ENCODE data around the gene RCSD1. TPM values are rescaled to one million over a fixed set of nuclear protein-coding genes. Genes with fewer than 3 reads are reported as not detected.
A peak's percentile ranks its signal among the peaks of the same experiment; 100 is the strongest.

Gene RCSD1
- total and polyA plus RNA-seq, 2 of the 13 experiments (the other 11 are each of a cell fraction or from before 2014, with no cell fraction given), result not detected

- TF ChIP-seq, protein P1, sequence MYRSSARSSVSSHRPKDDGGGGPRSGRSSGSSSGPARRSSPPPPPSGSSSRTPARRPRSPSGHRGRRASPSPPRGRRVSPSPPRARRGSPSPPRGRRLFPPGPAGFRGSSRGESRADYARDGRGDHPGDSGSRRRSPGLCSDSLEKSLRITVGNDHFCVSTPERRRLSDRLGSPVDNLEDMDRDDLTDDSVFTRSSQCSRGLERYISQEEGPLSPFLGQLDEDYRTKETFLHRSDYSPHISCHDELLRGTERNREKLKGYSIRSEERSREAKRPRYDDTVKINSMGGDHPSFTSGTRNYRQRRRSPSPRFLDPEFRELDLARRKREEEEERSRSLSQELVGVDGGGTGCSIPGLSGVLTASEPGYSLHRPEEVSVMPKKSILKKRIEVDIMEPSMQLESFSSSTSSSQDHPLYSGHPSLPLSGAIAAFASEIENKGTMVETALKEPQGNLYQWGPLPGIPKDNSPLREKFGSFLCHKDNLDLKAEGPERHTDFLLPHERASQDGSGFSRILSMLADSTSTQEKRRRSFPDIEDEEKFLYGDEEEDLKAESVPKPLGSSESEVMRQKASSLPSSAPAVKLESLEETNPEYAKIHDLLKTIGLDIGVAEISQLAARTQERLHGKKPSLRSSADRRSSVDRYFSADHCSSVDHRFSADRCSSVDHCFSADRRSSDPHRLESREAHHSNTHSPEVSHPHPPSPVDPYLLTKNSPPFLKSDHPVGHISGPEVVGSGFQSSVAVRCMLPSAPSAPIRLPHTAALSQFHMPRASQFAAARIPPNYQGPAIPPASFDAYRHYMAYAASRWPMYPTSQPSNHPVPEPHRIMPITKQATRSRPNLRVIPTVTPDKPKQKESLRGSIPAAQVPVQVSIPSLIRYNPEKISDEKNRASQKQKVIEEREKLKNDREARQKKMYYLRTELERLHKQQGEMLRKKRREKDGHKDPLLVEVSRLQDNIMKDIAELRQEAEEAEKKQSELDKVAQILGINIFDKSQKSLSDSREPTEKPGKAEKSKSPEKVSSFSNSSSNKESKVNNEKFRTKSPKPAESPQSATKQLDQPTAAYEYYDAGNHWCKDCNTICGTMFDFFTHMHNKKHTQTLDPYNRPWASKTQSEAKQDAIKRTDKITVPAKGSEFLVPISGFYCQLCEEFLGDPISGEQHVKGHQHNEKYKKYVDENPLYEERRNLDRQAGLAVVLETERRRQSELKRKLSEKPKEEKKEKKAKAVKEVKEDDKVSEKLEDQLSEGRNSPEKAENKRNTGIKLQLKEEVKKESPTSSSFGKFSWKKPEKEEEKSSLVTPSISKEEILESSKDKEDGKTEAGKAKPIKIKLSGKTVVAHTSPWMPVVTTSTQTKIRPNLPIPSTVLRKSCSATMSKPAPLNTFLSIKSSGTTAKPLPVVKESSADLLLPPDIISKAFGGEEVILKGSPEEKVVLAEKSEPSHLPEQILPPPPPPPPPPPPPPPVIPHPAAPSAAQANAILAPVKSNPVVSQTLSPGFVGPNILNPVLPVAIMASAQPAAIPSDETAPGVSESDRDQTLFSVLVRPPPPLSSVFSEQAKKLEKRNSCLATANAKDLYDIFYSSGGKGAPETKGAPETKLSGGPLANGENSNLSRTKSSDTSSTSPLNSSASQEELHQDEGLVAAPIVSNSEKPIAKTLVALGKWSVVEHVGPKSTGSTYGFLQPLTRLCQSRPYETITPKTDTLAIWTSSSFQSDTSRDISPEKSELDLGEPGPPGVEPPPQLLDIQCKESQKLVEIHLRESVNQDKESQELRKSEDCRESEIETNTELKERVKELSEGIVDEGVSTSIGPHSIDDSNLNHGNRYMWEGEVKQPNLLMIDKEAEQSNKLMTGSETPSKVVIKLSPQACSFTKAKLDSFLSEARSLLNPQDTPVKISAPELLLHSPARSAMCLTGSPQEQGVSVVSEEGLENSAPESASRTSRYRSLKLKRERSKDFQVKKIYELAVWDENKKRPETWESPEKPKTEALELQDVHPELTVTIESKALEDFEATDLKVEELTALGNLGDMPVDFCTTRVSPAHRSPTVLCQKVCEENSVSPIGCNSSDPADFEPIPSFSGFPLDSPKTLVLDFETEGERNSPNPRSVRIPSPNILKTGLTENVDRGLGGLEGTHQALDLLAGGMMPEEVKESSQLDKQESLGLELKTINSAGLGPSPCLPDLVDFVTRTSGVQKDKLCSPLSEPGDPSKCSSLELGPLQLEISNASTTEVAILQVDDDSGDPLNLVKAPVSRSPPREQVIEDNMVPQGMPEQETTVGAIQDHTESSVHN (CRISPR knock-in tag; IDR thresholded peaks at IDR 0.05), result peak; percentile 64; the same call in 1 of the 2 replicates
- TF ChIP-seq HOXD1 (CRISPR knock-in tag; IDR thresholded peaks at IDR 0.05) (no peak), ELF4 (CRISPR knock-in tag; IDR thresholded peaks at IDR 0.05; ENCODE audit: borderline replicate concordance) (no peak), HIC2 (CRISPR knock-in tag; IDR thresholded peaks at IDR 0.05; ENCODE audit: low read depth) (peak; percentile 45), HNF4G (IDR thresholded peaks at IDR 0.05; ENCODE audit: borderline replicate concordance, low read depth, low read length) (no peak), HNF4G (CRISPR knock-in tag; IDR thresholded peaks at IDR 0.05; ENCODE audit: borderline replicate concordance, low read depth) (no peak), KLF15 (CRISPR knock-in tag; IDR thresholded peaks at IDR 0.05; ENCODE audit: borderline replicate concordance) (no peak), ZNF263 (CRISPR knock-in tag; IDR thresholded peaks at IDR 0.05) (0 out of 2 replicates have a peak, but pooled peaks have one; percentile 31), ZNF530 (CRISPR knock-in tag; IDR thresholded peaks at IDR 0.05; ENCODE audit: low read depth) (no peak), KLF6 (CRISPR knock-in tag; IDR thresholded peaks at IDR 0.05) (peak; percentile 64; the same call in 1 of the 2 replicates), AKAP8 (CRISPR knock-in tag; IDR thresholded peaks at IDR 0.05) (no peak), MYC (CRISPR knock-in tag; IDR thresholded peaks at IDR 0.05; ENCODE audit: borderline replicate concordance) (peak; percentile 96), CREM (IDR thresholded peaks at IDR 0.05) (no peak), CREM (CRISPR knock-in tag; IDR thresholded peaks at IDR 0.05) (no peak), KMT2A (CRISPR knock-in tag; IDR thresholded peaks at IDR 0.05) (no peak; the same call in none of the 2 replicates), ZNF720 (CRISPR knock-in tag; IDR thresholded peaks at IDR 0.05) (peak; percentile 70; the same call in 1 of the 2 replicates), RNF2 (conservative IDR thresholded peaks at IDR 0.05; ENCODE audit: low read depth) (peak; percentile 91), ATRX (CRISPR knock-in tag; IDR thresholded peaks at IDR 0.05; ENCODE audit: borderline replicate concordance) (no peak), GATA4 (IDR thresholded peaks at IDR 0.05; ENCODE audit: borderline replicate concordance, low read depth) (no peak)
- TF ChIP-seq, protein P2, sequence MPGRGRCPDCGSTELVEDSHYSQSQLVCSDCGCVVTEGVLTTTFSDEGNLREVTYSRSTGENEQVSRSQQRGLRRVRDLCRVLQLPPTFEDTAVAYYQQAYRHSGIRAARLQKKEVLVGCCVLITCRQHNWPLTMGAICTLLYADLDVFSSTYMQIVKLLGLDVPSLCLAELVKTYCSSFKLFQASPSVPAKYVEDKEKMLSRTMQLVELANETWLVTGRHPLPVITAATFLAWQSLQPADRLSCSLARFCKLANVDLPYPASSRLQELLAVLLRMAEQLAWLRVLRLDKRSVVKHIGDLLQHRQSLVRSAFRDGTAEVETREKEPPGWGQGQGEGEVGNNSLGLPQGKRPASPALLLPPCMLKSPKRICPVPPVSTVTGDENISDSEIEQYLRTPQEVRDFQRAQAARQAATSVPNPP (CRISPR knock-in tag; IDR thresholded peaks at IDR 0.05), result 0 out of 2 replicates have a peak, but pooled peaks have one; percentile 37
Measured at GRCh38 chr1:167714439-167715156, 84.6 kb downstream of the RCSD1 start (continued).
